Neural progenitor cell (in vitro differentiated cells): ENCODE results near the gene B3GAT3. TPM values are rescaled to one million over a fixed set of nuclear protein-coding genes. Genes with fewer than 3 reads are reported as not detected.

Experiments used
- DNase-seq: peaks from one replicate; pipeline ENCODE4 v3.0.0-alpha.2; 2016; ENCODE audit warnings: low spot score
- H2AFZ ChIP-seq: fragments of 200-600 bp; sonication (generic); replicated peaks from 2 replicates; pipeline ENCODE4 v1.6.1; 2016; ENCODE audit warnings: antibody characterized with exemption
- H3F3A ChIP-seq: fragments of 200-600 bp; sonication (generic); 2 replicates; pipeline ENCODE4 v1.6.1; 2016; ENCODE audit warnings: antibody characterized with exemption, low read depth
- H3K27ac ChIP-seq: fragments of 200-600 bp; sonication (generic); 2 replicates; pipeline ENCODE4 v1.5.1; 2016; ENCODE audit warnings: mild to moderate bottlenecking
- H3K27me3 ChIP-seq: fragments of 200-600 bp; sonication (generic); 2 replicates; pipeline ENCODE4 v1.6.1; 2016; ENCODE audit warnings: mild to moderate bottlenecking, moderate library complexity
- H3K36me3 ChIP-seq: fragments of 200-600 bp; sonication (generic); 2 replicates; pipeline ENCODE4 v1.5.1; 2016
- H3K4me1 ChIP-seq: fragments of 200-600 bp; sonication (generic); 2 replicates; pipeline ENCODE4 v1.6.1; 2016; ENCODE audit warnings: mixed run types
- H3K4me2 ChIP-seq: fragments of 200-600 bp; sonication (generic); 2 replicates; pipeline ENCODE4 v1.6.1; 2016
- H3K4me3 ChIP-seq: fragments of 200-600 bp; sonication (generic); 2 replicates; pipeline ENCODE4 v1.5.1; 2016
- H3K79me2 ChIP-seq: fragments of 200-600 bp; sonication (generic); 2 replicates; pipeline ENCODE4 v1.6.1; 2016; ENCODE audit warnings: low read depth
- H3K9ac ChIP-seq: fragments of 200-600 bp; sonication (generic); 2 replicates; pipeline ENCODE4 v1.6.1; 2016
- H3K9me3 ChIP-seq: fragments of 200-600 bp; sonication (generic); 2 replicates; pipeline ENCODE4 v1.5.1; 2016; ENCODE audit warnings: low read depth
- H4K20me1 ChIP-seq: fragments of 200-600 bp; sonication (generic); 2 replicates; pipeline ENCODE4 v1.6.1; 2016; ENCODE audit warnings: low read depth
- H3K27ac Mint-ChIP-seq: 3 replicates; pipeline ENCODE4 v1.8.0; 2021; ENCODE audit warnings: mixed read lengths
- H3K27me3 Mint-ChIP-seq: 2 replicates; pipeline ENCODE4 v1.8.0; 2022; ENCODE audit warnings: low read depth, mild to moderate bottlenecking, inconsistent platforms, moderate library complexity, mixed read lengths; ENCODE audit not compliant: insufficient read depth
- H3K36me3 Mint-ChIP-seq: 3 replicates; pipeline ENCODE4 v1.8.0; 2021; ENCODE audit warnings: mixed read lengths
- H3K4me1 Mint-ChIP-seq: 3 replicates; pipeline ENCODE4 v1.8.0; 2021; ENCODE audit warnings: mixed read lengths
- H3K4me3 Mint-ChIP-seq: 3 replicates; pipeline ENCODE4 v1.8.0; 2021; ENCODE audit warnings: mild to moderate bottlenecking, moderate library complexity, mixed read lengths
- H3K9me3 Mint-ChIP-seq: 3 replicates; pipeline ENCODE4 v1.8.0; 2020; ENCODE audit warnings: mixed read lengths
- EZH2 ChIP-seq: fragments of 200-600 bp; sonication (generic); IDR thresholded peaks from 2 replicates; pipeline ENCODE4 v1.6.1; 2017; ENCODE audit warnings: antibody characterized with exemption, mild to moderate bottlenecking, moderate library complexity
- EZH2phosphoT487 ChIP-seq: fragments of 200-600 bp; sonication (generic); IDR thresholded peaks from 2 replicates; pipeline ENCODE4 v1.6.1; 2017; ENCODE audit warnings: antibody characterized with exemption
- total RNA-seq: library from RNA; depleted of rRNA; stranded (reverse); fragments of >200 nt; gene quantifications from 2 replicates; pipeline ENCODE4 v1.2.3, GENCODE V29; 2015; ENCODE audit warnings: low replicate concordance
- TF ChIP-seq, protein P1 (sequence below): fragments of 200-600 bp; sonication (generic); IDR thresholded peaks from 2 replicates; pipeline ENCODE4 v1.5.1; 2017; ENCODE audit warnings: antibody characterized with exemption, mild to moderate bottlenecking

B3GAT3 gene
- total RNA-seq, 1 donor from 2014 or later: 21.2 TPM

DNA sequence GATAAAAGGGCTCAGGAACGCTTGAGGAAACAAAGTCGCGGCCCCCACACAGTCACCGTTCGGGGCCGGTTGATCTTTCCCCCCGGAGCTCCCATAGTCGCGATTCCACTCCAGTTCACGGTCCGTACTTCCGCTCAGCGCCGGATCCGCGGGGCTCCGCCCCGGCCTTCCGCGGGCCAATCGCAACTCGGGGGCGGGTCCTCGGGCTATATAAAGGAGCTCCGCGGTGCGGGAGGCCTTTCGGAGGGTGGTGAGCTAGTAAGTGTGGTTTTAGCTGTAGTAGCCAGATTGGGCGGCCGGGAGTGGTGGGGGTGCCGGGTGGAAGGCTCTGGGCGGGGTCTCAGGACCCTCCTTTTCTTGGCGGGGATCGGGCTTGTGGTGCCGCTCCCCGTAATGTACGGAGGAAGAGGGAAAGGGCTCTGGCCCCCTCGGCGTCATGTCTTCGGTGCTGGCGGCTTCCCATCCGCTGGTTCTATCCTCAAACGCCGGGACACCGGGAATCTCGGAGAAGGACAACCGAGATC, 43.4 kb upstream of the B3GAT3 start, which contains the start of the genes C11orf98 and CSKMT:
Gene C11orf98 (minus strand): TSS at position 136 of the 524 bp plus-strand sequence. CDS start 41 bp downstream, at position 95.
Gene CSKMT (plus strand): TSS at position 238 of the 524 bp plus-strand sequence. CDS start 568 bp downstream, outside the sequence.
- H3K4me3 ChIP-seq: peak within 1 kb of the TSS; percentile 65
- H3K27ac Mint-ChIP-seq: peak within 1 kb of the TSS; percentile 91
- H3K27me3 Mint-ChIP-seq: peaks cover 5% of the 10 kb centered on the region
- peak within 1 kb of the TSS; percentile 88 for H3K4me2 ChIP-seq
- H3K36me3 ChIP-seq: no peaks in the 10 kb centered on the region
- TF ChIP-seq EZH2 (peak; percentile 33), EZH2phosphoT487 (no peak)
- TF ChIP-seq, protein P1, sequence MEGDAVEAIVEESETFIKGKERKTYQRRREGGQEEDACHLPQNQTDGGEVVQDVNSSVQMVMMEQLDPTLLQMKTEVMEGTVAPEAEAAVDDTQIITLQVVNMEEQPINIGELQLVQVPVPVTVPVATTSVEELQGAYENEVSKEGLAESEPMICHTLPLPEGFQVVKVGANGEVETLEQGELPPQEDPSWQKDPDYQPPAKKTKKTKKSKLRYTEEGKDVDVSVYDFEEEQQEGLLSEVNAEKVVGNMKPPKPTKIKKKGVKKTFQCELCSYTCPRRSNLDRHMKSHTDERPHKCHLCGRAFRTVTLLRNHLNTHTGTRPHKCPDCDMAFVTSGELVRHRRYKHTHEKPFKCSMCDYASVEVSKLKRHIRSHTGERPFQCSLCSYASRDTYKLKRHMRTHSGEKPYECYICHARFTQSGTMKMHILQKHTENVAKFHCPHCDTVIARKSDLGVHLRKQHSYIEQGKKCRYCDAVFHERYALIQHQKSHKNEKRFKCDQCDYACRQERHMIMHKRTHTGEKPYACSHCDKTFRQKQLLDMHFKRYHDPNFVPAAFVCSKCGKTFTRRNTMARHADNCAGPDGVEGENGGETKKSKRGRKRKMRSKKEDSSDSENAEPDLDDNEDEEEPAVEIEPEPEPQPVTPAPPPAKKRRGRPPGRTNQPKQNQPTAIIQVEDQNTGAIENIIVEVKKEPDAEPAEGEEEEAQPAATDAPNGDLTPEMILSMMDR: no peak
- H3K4me3 Mint-ChIP-seq: peak within 1 kb of the TSS; percentile 99
- peaks cover 49% of the 10 kb centered on the region for H3K79me2 ChIP-seq
- peaks cover 25% of the 10 kb centered on the region for H3K4me1 Mint-ChIP-seq
- H4K20me1 ChIP-seq: peaks cover 17% of the 10 kb centered on the region
- H3K9me3 Mint-ChIP-seq: no peaks in the 10 kb centered on the region
- H3K9me3 ChIP-seq: no peaks in the 10 kb centered on the region
- H3K36me3 Mint-ChIP-seq: peaks cover 11% of the 10 kb centered on the region
- H3K9ac ChIP-seq: peak within 1 kb of the TSS; percentile 77
- H3K27me3 ChIP-seq: no peaks in the 10 kb centered on the region
- DNase-seq: peak; percentile 96
- H3K27ac ChIP-seq: peak within 1 kb of the TSS; percentile 69
- peak within 1 kb of the TSS; percentile 48 for H2AFZ ChIP-seq
- H3K4me1 ChIP-seq: peaks cover 14% of the 10 kb centered on the region
- H3F3A ChIP-seq: peaks cover 63% of the 10 kb centered on the region

DNA sequence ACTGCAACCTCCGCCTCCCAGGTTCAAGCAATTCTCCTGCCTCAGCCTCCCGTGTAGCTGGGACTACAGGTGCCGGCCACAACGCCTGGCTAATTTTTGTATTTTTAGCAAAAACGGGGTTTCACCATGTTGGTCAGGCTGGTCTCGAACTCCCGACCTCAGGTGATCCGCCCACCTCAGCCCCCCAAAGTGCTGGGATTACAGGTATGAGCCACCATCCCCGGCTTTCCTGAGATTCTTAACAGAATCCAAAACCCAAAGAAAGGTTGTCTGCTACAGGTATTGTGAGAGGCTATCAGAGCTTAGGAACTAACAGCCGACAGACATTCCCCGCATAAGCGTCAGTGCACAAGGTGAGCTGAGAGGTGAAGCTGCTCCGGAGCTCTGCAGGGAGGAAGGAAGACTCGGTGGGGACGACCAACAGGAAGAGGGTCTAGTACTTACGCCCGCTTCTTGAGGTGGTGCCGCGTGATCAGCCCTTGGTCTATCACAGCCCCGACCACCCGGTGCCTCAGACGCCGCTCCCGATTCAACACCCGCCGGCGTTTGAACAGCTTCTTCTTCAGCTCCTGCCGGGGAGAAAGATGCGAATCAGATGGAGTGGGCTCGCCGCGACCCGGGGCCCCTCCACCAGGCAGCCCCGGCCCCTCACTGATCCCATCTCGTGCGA, 42.8 kb upstream of the B3GAT3 start:
- peak overlapping the region; percentile 99 for H3K4me3 Mint-ChIP-seq
- H3K27ac Mint-ChIP-seq: peak overlapping the region; percentile 87
- H3K27me3 Mint-ChIP-seq: peaks cover 5% of the 10 kb centered on the region
- Histone ChIP-seq H3K4me1 (peaks cover 14% of the 10 kb centered on the region), H3K27ac (peak overlapping the region; percentile 69), H3K36me3 (no peaks in the 10 kb centered on the region), H3K4me3 (peak overlapping the region; percentile 65), H3K27me3 (no peaks in the 10 kb centered on the region), H3K4me2 (peak overlapping the region; percentile 88), H3K79me2 (peaks cover 49% of the 10 kb centered on the region), H2AFZ (peak overlapping the region; percentile 48), H3K9ac (peak overlapping the region; percentile 50), H4K20me1 (peaks cover 17% of the 10 kb centered on the region), H3K9me3 (no peaks in the 10 kb centered on the region), H3F3A (peaks cover 57% of the 10 kb centered on the region)
- H3K36me3 Mint-ChIP-seq: peaks cover 11% of the 10 kb centered on the region
- DNase-seq: no peak
- H3K9me3 Mint-ChIP-seq: no peaks in the 10 kb centered on the region
- TF ChIP-seq EZH2phosphoT487 (no peak), EZH2 (no peak)
- TF ChIP-seq, protein P1: no peak
- peaks cover 21% of the 10 kb centered on the region for H3K4me1 Mint-ChIP-seq

DNA sequence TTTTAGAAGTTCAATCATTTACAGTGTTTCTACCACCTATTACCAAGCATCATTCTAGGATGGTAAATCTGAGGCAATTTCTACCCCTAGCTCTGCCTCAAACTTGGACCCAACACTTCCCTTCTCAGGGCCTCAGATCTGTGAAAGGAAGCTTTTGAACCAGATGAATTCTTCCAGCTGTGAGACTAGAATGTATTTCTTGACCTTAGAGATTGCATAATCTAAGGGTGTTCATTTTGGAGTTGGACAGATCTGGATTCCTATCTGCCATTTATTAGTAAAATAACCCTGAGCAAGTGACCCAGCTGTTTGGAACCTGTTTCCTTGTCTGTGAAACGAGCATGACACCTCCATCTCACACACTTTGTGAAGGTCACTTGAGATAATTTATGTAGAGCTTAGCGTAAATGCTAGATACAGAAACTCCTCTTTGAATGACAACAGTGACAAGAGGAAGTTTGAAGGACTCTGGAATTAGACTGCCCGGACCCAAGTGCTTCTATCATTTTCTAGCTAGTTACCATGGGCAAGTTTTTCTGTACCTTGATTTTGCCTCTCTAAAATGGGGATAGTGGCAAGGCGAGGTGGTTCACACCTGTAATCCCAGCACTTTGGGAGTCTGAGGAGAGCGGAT, 35.1 kb upstream of the B3GAT3 start:
- Histone ChIP-seq H3K9me3 (no peaks in the 10 kb centered on the region), H3K9ac (no peak overlapping the region), H3K4me3 (no peak overlapping the region), H3K4me1 (no peaks in the 10 kb centered on the region), H3K4me2 (no peak overlapping the region), H4K20me1 (no peaks in the 10 kb centered on the region), H3K27ac (no peak overlapping the region), H3K79me2 (peaks cover 12% of the 10 kb centered on the region), H2AFZ (no peak overlapping the region), H3K36me3 (no peaks in the 10 kb centered on the region), H3F3A (peaks cover 14% of the 10 kb centered on the region), H3K27me3 (no peaks in the 10 kb centered on the region)
- H3K27ac Mint-ChIP-seq: no peak overlapping the region
- no peak for DNase-seq
- H3K27me3 Mint-ChIP-seq: no peaks in the 10 kb centered on the region
- no peak overlapping the region for H3K4me3 Mint-ChIP-seq
- H3K36me3 Mint-ChIP-seq: no peaks in the 10 kb centered on the region
- TF ChIP-seq EZH2: no peak
- no peak for TF ChIP-seq EZH2phosphoT487
- TF ChIP-seq, protein P1: no peak
- H3K4me1 Mint-ChIP-seq: peaks cover 18% of the 10 kb centered on the region
- H3K9me3 Mint-ChIP-seq: no peaks in the 10 kb centered on the region
